Tibial nerve (tissue), 3 donors: ENCODE results near the gene GID4.

Experiments used
- CTCF ChIP-seq, 5 experiments: fragments of 200-600 bp in 3 of 5; fragments of 450-650 bp in 2 of 5; sonication (generic) in 3 of 5; IDR thresholded peaks; one replicate each; pipeline ENCODE4 v1.5.1; 2016 to 2019; ENCODE audit warnings: antibody characterized with exemption in 5 of 5, mild to moderate bottlenecking in 3 of 5, moderate library complexity in 2 of 5
- POLR2A ChIP-seq, 2 donors: fragments of 450-650 bp; IDR thresholded peaks; one replicate each; pipeline ENCODE4 v1.6.1; 2017; ENCODE audit warnings: antibody characterized with exemption in 2 of 2, mild to moderate bottlenecking in 2 of 2, moderate library complexity in 2 of 2

GRCh38 chr17:18020971-18021370, 18.2 kb upstream of the GID4 start:
- TF ChIP-seq CTCF (IDR thresholded peaks at IDR 0.05) (no peak), POLR2A (IDR thresholded peaks at IDR 0.05) (no peak)
